Fibroblast of lung (primary cell): ENCODE data around the gene MACROD2.

Source experiments
- EZH2 ChIP-seq: IDR thresholded peaks from 2 replicates; pipeline ENCODE4 v1.5.1; 2012; ENCODE audit warnings: low read length, control low read depth, mild to moderate bottlenecking; ENCODE audit errors: missing control alignments
- TF ChIP-seq, protein P1 (sequence below), 2 donors: IDR thresholded peaks in 1 of 2; conservative IDR thresholded peaks in 1 of 2; 1 replicate in 1 of 2; 2 replicates in 1 of 2; pipeline ENCODE4 v1.5.1; 2011 to 2012; ENCODE audit warnings: low read length in 2 of 2, control low read depth in 1 of 2, inconsistent platforms in 1 of 2, low read depth in 1 of 2, mild to moderate bottlenecking in 1 of 2

DNA sequence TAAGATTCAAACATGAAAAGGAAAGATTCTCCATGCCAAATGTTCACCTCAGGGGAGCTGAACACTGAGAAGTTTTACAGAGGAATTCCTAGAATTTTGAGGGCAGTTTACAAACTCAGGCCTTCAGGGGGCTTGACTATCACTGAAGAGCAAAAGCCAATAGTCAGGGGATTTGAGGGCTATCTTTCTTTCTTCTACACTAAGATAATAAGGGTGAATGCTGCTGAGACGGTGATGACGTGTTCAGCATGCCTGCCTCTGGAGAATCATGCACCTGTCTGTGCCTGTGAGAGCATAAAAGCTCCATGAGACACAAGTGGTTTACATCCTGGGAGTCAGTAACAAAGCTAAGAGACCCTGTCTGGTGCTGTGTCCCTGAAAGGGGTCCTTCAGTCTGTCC lies 1492.4 kb downstream of the MACROD2 start:
- TF ChIP-seq, protein P1, sequence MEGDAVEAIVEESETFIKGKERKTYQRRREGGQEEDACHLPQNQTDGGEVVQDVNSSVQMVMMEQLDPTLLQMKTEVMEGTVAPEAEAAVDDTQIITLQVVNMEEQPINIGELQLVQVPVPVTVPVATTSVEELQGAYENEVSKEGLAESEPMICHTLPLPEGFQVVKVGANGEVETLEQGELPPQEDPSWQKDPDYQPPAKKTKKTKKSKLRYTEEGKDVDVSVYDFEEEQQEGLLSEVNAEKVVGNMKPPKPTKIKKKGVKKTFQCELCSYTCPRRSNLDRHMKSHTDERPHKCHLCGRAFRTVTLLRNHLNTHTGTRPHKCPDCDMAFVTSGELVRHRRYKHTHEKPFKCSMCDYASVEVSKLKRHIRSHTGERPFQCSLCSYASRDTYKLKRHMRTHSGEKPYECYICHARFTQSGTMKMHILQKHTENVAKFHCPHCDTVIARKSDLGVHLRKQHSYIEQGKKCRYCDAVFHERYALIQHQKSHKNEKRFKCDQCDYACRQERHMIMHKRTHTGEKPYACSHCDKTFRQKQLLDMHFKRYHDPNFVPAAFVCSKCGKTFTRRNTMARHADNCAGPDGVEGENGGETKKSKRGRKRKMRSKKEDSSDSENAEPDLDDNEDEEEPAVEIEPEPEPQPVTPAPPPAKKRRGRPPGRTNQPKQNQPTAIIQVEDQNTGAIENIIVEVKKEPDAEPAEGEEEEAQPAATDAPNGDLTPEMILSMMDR (conservative IDR thresholded peaks at IDR 0.05 in 1 of 2, IDR thresholded peaks at IDR 0.05 in 1 of 2; ENCODE audit: low read depth in 1 of 2, low read length in 2 of 2): no peak
- no peak for TF ChIP-seq EZH2
